ENCODE measurements around the gene MDN1.

The MDN1 gene

DNA sequence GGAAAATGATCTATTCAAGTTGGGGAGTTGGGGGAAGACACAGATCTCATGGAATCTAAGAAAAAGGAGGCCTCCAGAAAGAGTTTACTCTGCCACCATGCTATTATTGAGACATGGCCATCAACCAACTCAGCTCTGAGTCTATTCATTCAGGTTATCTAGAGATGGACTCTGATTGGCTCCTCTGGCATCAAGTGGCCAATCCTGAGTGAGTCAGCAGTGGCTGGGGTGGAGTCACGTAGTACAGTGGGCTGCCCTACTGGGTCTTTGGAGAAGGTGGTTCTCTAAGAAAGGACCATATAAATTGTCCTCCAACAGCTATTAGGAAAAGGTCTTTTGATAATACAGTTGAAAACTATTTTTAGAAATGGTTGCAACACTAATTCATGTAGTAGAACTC is 223.1 kb downstream of the MDN1 start:
- DNase-seq (ENCODE audit: low read depth): no peak

DNA sequence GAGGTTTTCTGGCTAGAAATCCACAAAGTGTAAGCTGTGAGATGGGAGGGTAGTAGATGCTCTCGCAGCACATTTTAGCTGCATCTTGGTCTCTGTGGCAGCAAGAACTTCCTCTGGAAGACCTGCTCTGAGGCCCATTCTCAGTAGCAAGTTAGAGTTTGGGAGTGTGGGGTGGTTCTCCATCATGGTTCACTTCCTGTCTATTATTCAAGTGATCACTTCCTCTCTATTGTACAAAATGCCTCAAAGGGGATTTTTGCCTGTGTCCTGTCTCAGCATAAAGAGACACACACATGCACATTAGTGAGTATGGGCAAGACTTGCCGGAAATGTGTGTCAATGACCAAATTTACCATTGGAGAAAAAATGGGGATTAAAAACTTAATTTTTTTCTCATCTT is 223.5 kb downstream of the MDN1 start:
- no peak for DNase-seq (ENCODE audit: low read depth)

Data from stromal cell of bone marrow (primary cell).